GM11168 (cell line): ENCODE measurements around the gene HAUS7.

Experiments used
- in situ Hi-C: fragments of 300-500 bp; cut with MboI; formaldehyde crosslinking; loops from one replicate; pipeline ENCODE4 v1.12.0; 2022; ENCODE audit warnings: low sequenced_read_pairs; ENCODE audit not compliant: unreplicated experiment

HAUS7 gene

DNA sequence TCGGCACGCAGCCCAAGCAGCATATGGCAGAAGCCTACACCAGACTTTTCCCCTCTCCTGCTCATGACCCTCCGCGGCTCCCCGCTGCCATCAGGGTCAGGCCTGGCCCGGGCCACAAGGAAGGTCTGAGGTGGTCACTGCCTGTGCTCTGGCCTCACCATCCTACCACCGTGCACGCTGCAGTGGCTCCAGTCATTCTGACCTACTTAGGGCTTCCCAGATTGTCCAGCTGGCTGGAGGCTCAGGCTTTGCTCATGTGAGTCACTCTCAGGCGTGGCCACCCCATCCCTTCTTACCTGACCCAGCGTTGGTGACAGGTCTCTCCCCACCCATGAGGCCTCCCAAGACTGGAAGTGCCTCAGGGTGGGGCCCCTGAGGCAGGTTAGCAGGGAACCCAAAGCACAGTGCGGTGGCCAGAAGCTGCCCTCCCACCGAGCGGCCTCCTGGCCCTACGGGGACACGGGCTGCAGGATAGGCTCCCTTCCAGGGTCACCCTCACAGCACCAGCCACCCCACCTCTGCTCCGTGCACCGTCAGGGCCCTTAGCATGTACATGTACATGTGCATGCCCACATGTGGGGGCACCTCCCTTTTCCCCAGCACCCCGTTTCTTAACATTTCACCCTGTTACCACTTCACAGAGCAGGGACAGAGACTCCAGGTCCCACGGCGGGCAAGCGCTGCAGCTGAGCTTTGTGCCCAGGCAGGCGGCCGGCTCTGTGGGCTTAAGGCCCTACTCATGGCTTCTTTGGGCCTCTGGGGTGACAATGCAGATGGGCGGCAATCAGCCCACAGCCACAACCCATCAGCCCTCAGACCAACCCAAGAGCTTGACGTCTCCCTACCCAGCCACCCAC is 26.7 kb downstream of the HAUS7 start:
- in situ Hi-C loops, result no loop called here

- in situ Hi-C loops, result no loop called here
These were observed 27.9 kb downstream of the HAUS7 start for GRCh38 chrX:153442463-153442862.

DNA sequence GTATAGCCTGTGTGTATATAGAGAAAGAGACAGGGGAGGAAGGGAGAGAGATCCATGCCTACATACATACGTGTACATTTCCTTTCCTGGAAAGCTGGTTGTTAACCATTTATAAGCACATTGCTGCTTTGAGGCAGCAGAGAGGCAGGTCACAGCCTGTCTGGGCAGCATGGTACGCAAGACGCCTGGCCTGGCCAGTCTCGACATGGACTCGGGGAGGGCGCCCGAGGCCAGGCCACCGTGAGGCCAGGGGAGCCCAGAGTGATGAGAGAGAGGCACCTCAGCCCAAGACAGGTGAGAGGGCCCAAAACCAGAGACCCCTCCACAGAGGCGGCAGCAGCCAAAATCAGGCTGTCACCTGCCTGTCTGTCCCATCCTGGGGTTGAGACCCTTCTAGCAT is 28.4 kb downstream of the HAUS7 start:
- in situ Hi-C loops, result no loop called here

DNA sequence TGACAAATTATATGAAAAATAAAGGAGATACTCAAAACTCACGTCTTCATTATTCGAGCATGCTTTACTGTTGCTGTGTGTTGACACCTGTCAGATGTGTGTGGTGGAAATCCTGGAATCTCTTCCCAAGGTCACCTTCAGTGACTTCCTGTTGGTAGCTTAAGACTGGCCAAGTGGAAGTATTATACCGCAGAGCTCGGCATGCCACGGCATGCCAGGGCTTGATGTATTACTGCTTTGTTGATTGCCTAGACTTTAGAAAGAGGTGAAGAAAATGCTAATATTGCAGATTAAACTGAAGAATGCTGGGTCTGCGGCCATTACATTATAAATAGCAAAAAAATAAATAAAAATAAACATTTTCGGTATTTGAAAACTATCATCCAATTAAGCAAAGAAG is 29.1 kb downstream of the HAUS7 start:
- in situ Hi-C loops, result no loop called here

DNA sequence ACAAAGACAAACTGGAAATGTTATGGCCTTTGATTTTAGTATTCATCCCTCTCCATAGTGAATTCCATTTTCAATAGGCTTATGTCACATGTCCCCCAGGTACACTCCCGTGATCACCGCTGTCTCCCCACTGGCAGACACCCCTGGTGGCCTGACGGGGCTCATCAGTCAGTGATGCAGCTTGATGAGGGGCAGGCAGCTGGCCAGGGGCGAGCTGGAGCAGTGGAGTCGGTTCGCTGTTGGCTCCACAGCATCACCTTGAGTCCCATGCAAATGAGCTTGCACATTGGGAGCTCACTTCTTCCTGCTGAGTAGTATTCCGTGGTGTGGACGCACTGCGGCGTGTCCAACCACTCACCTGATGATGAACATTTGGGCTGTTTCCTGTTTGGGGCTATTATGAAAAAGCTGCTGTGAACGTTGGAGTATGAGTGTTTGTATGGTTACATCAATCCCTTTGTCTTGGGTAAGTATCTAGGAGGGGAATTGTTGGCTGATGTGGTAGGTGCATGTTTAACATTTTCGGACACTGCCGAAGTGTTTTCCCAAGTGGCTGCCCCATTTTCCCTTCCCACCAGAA is 29.7 kb downstream of the HAUS7 start:
- in situ Hi-C loops, result no loop called here

DNA sequence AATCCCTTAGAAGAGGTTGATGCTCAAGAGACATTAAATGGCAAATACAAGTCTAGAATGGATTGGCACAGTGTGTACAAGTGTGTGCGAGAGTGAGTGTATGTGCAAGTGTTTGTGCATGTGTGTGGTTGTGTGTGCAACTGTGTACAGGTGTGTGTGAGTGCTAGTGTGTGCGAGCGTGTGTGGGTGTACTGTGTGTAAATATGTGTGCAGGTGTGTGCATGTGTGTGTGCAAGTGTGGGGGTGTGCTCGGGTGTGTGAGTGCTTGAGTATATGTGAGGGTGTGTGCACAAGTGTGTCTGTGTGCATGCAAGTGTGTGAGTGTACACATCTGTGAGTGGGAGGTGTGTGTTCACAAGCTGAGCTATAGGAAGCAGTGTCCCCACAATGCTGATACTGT is 30.4 kb downstream of the HAUS7 start:
- in situ Hi-C loops, result no loop called here

DNA sequence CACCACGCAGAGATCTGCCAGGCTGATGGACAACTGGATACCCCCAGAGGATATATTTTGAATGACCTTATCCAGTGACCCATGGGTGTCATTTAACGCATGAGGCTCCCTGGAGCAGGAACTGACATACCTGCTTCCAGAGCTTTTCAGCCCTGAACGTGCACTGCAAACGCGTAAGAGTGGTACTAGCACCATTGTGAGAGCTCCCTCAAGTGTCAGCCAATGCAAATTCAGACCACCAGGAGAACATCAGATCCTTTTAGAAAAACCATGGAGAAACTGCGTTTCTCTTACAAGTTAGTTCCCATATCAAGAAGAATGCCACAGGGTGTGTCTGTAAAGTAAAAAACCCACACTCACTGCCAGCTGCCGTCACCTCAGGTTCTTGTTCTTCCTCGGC is 31.8 kb downstream of the HAUS7 start:
- in situ Hi-C loops, result no loop called here

DNA sequence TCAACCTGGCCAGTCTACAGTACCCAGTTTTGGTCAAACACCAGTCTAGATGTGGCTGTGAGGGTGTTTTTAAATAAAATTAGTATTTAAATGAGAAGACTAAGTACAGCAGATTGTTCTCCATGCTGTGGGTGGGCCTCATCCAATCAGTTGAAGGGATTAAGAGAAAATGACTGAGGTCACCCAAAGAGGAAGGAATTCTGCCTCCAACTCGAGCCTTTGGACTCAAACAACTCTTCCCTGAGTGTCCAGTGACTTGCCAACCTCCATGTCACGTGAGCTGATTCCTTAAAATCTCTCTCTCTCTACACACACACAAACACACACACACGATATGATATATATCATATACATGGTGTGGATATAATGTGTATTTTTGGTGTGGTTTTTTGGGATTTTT is 34.5 kb downstream of the HAUS7 start:
- in situ Hi-C loops, result no loop called here

- in situ Hi-C loops, result no loop called here
These were observed 35.6 kb downstream of the HAUS7 start for GRCh38 chrX:153434801-153435200.

DNA sequence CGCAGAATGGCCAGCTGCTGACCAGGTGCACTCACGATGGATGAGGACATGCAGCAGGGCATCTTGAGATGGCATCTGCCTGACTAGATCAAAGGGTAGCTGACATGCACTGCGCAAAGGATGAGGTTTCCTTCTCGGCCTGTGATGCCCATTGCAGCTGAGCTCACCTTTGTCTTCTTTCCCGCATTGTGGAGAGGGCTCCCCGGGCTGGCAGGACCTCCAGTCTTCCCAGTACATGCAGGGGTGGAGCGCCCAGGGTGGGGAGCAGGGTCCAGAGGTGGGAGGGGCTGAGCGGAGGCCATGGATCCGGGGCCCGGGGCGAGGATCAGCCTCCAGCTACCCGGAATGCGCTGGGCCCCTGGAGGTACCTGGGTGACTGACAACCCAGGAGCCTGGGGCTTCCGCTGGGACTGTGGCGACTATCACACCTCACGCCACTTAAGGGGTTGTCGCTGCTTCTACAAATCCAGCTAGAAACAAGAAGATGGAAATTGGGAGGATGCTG is 36.5 kb downstream of the HAUS7 start:
- in situ Hi-C loops, result no loop called here

DNA sequence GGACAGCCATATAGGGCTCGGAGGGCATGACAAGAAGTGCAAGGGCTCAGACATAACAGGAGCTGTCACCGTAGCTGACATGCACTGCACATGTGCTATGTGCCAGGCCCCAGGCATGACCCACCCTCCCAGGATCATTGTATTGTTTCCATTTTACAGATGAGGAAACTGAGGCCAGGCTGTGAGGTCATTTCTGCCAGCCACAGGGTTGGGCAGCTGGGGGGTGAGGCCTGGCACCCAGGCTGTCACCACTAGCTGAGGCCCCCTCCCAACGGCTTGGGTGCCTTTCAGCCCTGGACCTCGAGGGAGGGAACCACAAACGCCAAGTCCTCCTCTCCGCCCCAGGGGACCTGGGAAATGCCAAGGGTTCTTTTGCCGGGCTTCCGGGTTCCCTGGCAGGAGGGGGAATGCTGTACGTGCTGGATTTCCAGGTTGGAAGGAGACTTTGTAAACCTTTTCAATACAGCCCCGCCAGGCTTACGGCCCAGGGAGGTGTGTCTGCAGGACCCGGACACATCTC is 37.2 kb downstream of the HAUS7 start:
- in situ Hi-C loops, result no loop called here

DNA sequence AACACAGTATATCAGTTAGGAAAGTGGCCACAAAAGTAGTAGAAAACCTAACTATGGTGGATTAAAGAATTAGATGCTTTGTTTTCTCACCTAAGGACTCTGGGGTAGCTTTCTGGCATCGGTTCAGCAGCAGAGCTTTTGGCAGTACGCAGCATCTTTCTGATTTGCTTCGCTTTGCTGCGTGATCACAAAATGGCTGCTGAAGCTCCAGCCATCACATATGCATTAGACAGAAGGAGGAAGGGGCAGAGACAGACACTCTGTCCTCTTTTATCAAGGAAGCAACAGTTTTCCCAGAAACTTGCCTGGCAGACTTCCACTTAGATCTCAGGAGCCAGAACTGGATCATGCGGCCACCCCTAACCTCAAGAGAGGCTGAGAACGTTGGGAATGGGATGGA is 39.6 kb downstream of the HAUS7 start:
- in situ Hi-C loops, result no loop called here

- in situ Hi-C loops, result no loop called here
These were observed 44.2 kb downstream of the HAUS7 start for GRCh38 chrX:153426204-153426603.

DNA sequence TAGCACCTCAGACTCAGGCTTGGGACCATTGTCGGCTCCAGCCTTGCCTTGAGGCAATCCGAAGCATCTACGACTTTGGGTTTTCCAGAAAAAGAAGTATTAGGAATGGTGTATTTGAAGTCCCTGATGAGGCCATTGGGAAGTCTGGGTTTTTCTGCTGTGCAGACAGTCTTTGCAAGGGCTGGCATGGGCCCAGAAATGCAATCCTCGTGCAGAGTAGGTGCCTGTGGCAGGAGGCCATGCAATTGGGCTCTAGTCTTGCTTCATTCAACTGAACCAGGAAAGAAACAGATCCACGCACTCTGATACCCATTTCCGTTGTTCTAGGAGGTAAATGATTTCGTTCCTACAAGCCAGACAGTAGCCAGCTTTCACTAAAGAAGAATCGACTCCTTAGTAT is 46.7 kb downstream of the HAUS7 start:
- in situ Hi-C loops, result no loop called here

- in situ Hi-C loops, result no loop called here
These were observed 48.5 kb downstream of the HAUS7 start for GRCh38 chrX:153421856-153422255.

DNA sequence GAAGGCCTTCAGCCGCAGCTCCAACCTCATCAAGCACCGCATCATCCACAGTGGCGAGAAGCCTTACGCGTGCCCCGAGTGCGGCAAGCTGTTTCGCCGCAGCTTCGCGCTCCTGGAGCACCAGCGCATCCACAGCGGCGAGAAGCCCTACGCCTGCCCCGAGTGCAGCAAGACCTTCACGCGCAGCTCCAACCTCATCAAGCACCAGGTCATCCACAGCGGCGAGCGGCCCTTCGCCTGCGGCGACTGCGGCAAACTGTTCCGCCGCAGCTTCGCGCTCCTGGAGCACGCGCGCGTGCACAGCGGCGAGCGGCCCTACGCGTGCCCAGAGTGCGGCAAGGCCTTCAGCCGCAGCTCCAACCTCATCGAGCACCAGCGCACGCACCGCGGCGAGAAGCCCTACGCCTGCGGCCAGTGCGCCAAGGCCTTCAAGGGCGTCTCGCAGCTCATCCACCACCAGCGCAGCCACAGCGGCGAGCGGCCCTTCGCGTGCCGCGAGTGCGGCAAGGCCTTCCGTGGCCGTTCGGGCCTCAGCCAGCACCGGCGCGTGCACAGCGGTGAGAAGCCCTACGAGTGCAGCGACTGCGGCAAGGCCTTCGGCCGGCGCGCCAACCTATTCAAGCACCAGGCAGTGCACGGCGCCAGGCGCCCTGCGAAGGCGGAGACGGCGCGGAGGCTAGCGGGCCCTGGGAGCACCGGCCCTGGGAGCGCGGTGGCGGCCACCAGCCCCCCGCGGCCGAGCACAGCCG is 49.4 kb downstream of the HAUS7 start:
- in situ Hi-C loops, result no loop called here

- in situ Hi-C loops, result no loop called here
These were observed 52.7 kb downstream of the HAUS7 start for GRCh38 chrX:153417637-153418036.

GRCh38 chrX:153416781-153417450 is 53.5 kb downstream of the HAUS7 start:
- in situ Hi-C loops, result no loop called here

- in situ Hi-C loops, result no loop called here
These were observed 55.4 kb downstream of the HAUS7 start for GRCh38 chrX:153414856-153415510.

DNA sequence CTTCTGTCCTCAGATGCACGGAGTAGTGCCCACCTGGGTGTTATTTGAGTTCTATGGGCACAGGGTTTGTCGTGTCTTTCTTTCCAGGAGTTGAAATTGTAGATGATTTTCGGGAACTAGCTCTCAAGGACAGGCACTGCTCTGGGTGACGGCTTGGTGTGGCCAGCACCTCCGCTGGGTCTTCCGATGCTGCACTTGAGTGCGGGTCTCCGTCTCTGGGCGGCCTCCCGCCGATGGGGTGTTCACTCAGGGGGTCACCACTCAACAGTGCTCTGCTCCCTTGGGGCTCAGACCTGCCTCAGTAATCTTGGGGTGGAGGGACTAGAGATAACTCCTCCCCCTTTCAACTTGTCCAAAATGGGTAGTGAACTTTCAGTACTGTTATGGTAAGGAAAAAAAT is 56.6 kb downstream of the HAUS7 start:
- in situ Hi-C loops, result no loop called here
